ELF-1 (cell line): ENCODE results near the gene RAB11FIP4.
A peak's percentile ranks its signal among the peaks of the same experiment; 100 is the strongest.

Experiments
- DNase-seq: peaks from one replicate; pipeline ENCODE4 v3.0.0-alpha.2; 2016; ENCODE audit warnings: low read depth, low spot score

RAB11FIP4 gene

GRCh38 chr17:31523862-31524730 lies 132.6 kb downstream of the RAB11FIP4 start:
- DNase-seq: no peak

- DNase-seq: peak; percentile 96
These were observed 133.7 kb downstream of the RAB11FIP4 start for GRCh38 chr17:31524926-31525800.

- DNase-seq: peak; percentile 61
These were observed 134.5 kb downstream of the RAB11FIP4 start for GRCh38 chr17:31525801-31526549.

- DNase-seq: no peak
These were observed 136.1 kb downstream of the RAB11FIP4 start for GRCh38 chr17:31527606-31528005.

- no peak for DNase-seq
These were observed 136.9 kb downstream of the RAB11FIP4 start for GRCh38 chr17:31528291-31528874.

GRCh38 chr17:31529841-31530251 lies 138.4 kb downstream of the RAB11FIP4 start:
- no peak for DNase-seq

GRCh38 chr17:31530391-31530985 lies 139.0 kb downstream of the RAB11FIP4 start:
- DNase-seq: no peak

GRCh38 chr17:31531336-31531980 lies 140.0 kb downstream of the RAB11FIP4 start:
- no peak for DNase-seq

- DNase-seq: no peak
These were observed 140.6 kb downstream of the RAB11FIP4 start for GRCh38 chr17:31532081-31532480.

- DNase-seq: no peak
These were observed 141.1 kb downstream of the RAB11FIP4 start for GRCh38 chr17:31532526-31532925.

- peak; percentile 83 for DNase-seq
These were observed 142.2 kb downstream of the RAB11FIP4 start for GRCh38 chr17:31533546-31534155.

- no peak for DNase-seq
These were observed 142.9 kb downstream of the RAB11FIP4 start for GRCh38 chr17:31534223-31534888.

- no peak for DNase-seq
These were observed 144.1 kb downstream of the RAB11FIP4 start for GRCh38 chr17:31535581-31535981.

- DNase-seq: no peak
These were observed 145.0 kb downstream of the RAB11FIP4 start for GRCh38 chr17:31536451-31536850.

GRCh38 chr17:31537565-31538011 lies 146.1 kb downstream of the RAB11FIP4 start:
- no peak for DNase-seq

GRCh38 chr17:31538080-31538762 lies 146.7 kb downstream of the RAB11FIP4 start:
- DNase-seq: no peak

GRCh38 chr17:31540602-31541307 lies 149.3 kb downstream of the RAB11FIP4 start:
- DNase-seq: no peak

GRCh38 chr17:31541559-31541958 lies 150.1 kb downstream of the RAB11FIP4 start:
- DNase-seq: no peak
